ENCODE results near the gene HMGCS1. TPM values are rescaled to one million over a fixed set of nuclear protein-coding genes. Genes with fewer than 3 reads are reported as not detected.

The HMGCS1 gene
- total RNA-seq, 1 experiment from 2014 or later, result 184 TPM

DNA sequence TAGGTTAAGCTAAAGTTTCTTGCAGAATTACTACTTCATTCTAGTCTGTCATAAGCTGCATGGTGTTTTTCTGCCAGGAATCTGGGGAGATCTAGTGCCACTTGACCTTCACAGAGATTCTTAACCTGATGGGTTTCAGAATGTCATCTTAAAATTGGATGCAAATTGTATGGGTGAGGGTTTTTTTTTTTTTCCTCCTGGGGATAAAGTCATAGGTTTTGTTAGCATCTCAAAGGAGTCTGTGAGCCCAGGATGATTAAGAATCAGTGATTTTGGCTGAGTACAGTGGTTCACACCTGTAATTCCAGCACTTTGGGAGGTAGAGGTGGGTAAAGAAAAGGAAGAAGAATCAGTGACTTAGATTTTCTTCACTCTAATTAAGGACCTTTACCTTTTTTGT lies 69.9 kb downstream of the HMGCS1 start:
- Histone ChIP-seq H4K20me1 (ENCODE audit: insufficient read depth, low read depth, low read length) (no peaks in the 10 kb centered on the region), H3K36me3 (ENCODE audit: insufficient read depth, low read length) (no peaks in the 10 kb centered on the region), H3K4me3 (ENCODE audit: low read length) (no peak overlapping the region), H3K9ac (ENCODE audit: low read length) (0 out of 2 replicates have a peak overlapping the region, but pooled peaks have one; percentile 2), H3K9me3 (ENCODE audit: low read length) (no peaks in the 10 kb centered on the region), H3K27me3 (ENCODE audit: low read length) (no peaks in the 10 kb centered on the region), H2AFZ (ENCODE audit: low read length) (no peak overlapping the region), H3K27ac (ENCODE audit: low read length) (no peak overlapping the region; the same call in 1 of the 2 replicates), H3K4me1 (ENCODE audit: low read length) (peaks cover 41% of the 10 kb centered on the region), H3K4me2 (ENCODE audit: low read depth, low read length, poor library complexity, severe bottlenecking) (peak overlapping the region; percentile 51), H3K9me2 (replicated peaks; ENCODE audit: insufficient read depth, low read length) (no peaks in the 10 kb centered on the region), H3K79me2 (ENCODE audit: low read length) (no peaks in the 10 kb centered on the region)
- peak; percentile 56 for DNase-seq

DNA sequence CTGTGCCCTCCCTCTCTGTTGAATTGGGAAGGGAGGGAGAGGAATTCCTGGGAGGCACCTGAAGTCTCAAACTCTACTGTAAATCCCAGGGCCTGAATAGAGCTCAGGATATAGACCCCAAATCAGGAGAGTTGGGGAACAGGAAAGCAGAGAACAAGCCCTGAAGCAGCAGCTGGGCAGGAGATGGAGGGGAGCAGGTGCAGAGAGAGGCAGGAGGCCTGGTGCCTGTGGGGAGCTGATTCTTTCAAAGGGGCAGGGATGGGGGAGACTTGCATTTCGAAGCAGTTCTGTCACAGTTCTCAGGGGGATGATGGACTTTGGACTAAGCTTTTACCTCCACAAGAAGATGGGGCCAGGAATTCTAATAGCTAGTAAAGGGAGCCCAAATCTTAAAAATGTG lies 71.0 kb downstream of the HMGCS1 start:
- no peaks in the 10 kb centered on the region for H3K27me3 ChIP-seq (ENCODE audit: low read length)
- H2AFZ ChIP-seq (ENCODE audit: low read length), result no peak overlapping the region
- no peak overlapping the region for H3K9ac ChIP-seq (ENCODE audit: low read length)
- no peaks in the 10 kb centered on the region for H4K20me1 ChIP-seq (ENCODE audit: insufficient read depth, low read depth, low read length)
- H3K4me3 ChIP-seq (ENCODE audit: low read length), result no peak overlapping the region
- H3K9me2 ChIP-seq (replicated peaks; ENCODE audit: insufficient read depth, low read length), result no peaks in the 10 kb centered on the region
- H3K9me3 ChIP-seq (ENCODE audit: low read length), result no peaks in the 10 kb centered on the region
- H3K4me1 ChIP-seq (ENCODE audit: low read length), result peaks cover 46% of the 10 kb centered on the region
- no peak overlapping the region for H3K4me2 ChIP-seq (ENCODE audit: low read depth, low read length, poor library complexity, severe bottlenecking)
- peak; percentile 41 for DNase-seq
- H3K36me3 ChIP-seq (ENCODE audit: insufficient read depth, low read length), result no peaks in the 10 kb centered on the region
- no peaks in the 10 kb centered on the region for H3K79me2 ChIP-seq (ENCODE audit: low read length)
- H3K27ac ChIP-seq (ENCODE audit: low read length), result no peak overlapping the region

Other genes starting within 250 kb of the HMGCS1 start
- 64.1 and 78.0 TPM in 2 replicates for gene ZNF131, start 192.5 kb downstream of the HMGCS1 start, total RNA-seq (2014; rRNA removed; shearing (Covaris generic); ENCODE audit: low replicate concordance)
- 9.3 and 10.2 TPM in 2 replicates for gene NIM1K, start 121.2 kb downstream of the HMGCS1 start, total RNA-seq (2014; rRNA removed; shearing (Covaris generic); ENCODE audit: low replicate concordance)
- 18.8 and 42.3 TPM in 2 replicates for gene CCL28, start 99.0 kb upstream of the HMGCS1 start, total RNA-seq (2014; rRNA removed; shearing (Covaris generic); ENCODE audit: low replicate concordance)
- gene TMEM267, start 170.5 kb upstream of the HMGCS1 start, total RNA-seq (2014; rRNA removed; shearing (Covaris generic); ENCODE audit: low replicate concordance), result 15.0 and 57.2 TPM in 2 replicates
- 15.7 and 21.8 TPM in 2 replicates for gene C5orf34, start 201.7 kb upstream of the HMGCS1 start, total RNA-seq (2014; rRNA removed; shearing (Covaris generic); ENCODE audit: low replicate concordance)
- 98.5 and 128 TPM in 2 replicates for gene PAIP1, start 243.7 kb upstream of the HMGCS1 start, total RNA-seq (2014; rRNA removed; shearing (Covaris generic); ENCODE audit: low replicate concordance)